Amniotic epithelial cell (primary cell): Measurements from ENCODE around the gene AHDC1.

Experiments used
- DNase-seq: peaks from one replicate; pipeline ENCODE4 v3.0.0-alpha.2; 2010; ENCODE audit warnings: low read depth

AHDC1 gene

DNA sequence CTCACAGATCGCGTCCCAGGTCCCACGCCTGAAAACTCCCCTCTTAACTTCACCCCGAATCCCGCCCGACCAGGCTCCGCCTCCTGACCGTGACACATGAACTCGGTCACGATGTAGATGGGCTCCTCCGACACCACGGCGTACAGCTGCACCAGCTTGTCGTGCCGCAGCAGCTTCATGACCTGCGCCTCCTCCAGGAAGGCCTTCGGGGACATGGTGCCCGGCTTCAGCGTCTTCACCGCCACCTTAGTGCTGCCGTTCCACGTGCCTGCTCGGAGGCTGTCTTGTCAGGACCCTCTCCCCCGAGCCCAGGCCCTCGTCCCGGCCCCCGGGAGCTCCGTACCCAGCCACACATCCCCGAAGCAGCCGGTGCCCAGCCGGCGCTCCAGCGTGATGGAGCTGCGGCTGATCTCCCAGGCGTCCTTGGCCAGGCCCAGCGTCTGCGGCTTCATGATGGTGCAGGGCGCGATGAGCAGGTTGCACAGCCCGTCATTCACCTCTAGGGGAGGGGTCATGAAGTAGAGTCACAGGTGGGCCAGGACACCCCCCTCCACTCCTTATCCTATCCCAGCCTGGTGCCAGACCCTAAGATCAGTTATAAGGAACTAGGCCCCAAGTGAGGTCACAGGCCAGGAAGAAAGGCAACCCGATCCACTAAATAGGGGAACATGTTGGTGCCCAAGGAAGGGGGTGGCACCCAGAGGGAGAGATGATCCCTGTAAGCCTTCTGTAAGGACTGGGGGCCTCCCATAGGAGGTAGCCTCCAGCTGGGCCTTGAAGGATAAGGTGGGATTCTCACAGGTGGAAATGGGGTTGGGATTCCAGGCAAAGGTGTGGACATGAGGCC, 11.6 kb upstream of the AHDC1 start:
- DNase-seq, result no peak

DNA sequence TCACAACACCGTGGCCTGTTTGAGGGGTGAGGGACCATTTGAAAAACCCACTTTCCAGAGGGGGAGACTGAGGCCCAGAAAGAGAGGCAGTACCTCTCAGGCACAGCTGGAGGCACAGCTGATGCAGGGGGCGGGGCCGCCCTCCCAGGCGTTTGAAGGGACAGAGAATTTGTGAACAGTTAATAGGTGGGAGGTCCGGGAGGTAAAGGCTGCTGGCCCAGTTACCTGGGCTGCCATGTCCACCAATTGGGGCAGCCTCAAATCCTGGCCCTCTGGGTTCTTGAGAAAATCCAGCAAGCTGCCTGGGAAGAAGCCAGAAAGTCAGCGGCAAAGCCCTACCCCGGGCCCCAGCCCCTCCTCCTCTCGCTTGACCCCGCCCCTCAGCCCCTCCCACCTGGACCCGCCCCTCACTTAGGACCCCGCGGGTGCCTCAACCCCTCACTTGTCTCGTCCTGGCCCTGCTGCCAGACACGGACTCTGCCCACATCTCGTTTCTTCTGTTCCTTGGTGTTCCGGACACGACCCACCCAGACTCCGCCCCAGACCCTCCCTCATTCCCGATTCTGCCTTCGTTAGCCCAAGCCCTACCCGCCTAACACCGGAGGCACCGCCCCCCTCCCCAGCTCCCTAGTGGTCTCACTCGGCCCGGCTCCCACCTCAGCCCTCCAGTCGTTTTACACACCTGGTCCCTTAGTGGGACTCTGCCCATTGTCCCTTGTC, 10.8 kb upstream of the AHDC1 start:
- DNase-seq, result no peak

DNA sequence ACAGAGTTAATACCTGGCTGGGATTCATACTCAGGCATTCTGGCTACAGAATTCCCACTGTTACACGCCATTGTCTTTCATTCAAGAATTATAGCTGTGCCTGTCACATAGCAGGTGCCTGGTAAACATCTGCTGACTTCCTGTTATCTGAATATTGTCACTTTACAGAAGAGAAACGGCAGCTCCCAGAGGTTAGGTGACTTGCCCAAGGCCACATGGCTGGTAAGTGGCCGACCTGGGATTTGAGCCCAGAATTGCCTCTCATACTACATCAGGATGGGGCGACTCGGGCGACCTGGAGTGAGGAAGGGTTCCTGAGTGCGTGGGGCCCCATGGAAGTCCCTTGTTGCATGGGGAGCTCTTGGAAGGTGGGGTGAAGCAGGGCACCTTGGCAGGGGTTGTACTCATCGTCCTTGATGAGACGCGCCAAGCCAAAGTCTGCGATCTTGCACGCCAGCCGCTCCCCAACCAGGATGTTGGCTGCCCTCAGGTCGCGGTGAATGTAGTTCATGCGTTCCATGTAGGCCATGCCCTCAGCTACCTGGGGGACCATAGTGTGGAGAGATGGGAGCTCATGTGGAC, 10.2 kb upstream of the AHDC1 start:
- no peak for DNase-seq

DNA sequence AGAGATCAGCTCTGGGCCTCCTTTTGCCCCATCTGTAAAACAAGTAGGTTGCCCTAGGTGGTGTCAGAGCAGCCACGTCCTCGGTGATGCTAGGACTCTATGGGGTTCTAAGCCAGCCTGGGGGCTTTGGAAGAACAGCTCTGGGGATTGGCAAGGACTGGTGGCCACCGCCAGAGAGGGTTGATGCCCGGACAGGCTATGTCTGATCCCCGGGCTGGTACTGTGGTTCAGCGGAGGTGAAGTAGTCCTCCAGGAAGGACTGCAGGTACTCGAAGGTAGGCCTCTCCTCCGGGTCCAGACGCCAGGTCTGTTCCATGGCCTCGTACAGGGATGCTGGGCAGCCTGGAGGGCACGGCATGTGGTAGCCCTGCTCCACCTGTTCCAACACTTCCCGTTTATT, 8.8 kb upstream of the AHDC1 start:
- DNase-seq, result no peak

DNA sequence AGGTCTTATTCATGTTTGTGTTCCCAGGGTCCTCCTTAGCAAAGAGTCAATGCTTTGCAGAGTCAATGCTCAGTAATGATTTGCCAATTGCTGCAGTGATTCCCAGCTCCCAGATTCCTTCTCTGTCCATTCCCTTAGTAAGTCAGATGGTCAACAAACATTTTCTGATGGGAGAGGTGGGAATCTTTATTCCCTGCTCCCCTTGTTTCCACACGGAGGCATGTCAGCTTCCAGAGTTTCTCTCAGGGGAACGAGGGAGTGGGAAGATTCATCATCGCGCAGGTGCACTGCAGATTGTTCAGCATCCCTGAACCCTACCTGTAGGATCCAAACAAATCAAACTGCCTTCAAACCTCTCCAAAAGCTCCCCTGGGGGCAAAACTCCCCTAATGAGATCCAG, 7.5 kb upstream of the AHDC1 start:
- DNase-seq, result no peak

DNA sequence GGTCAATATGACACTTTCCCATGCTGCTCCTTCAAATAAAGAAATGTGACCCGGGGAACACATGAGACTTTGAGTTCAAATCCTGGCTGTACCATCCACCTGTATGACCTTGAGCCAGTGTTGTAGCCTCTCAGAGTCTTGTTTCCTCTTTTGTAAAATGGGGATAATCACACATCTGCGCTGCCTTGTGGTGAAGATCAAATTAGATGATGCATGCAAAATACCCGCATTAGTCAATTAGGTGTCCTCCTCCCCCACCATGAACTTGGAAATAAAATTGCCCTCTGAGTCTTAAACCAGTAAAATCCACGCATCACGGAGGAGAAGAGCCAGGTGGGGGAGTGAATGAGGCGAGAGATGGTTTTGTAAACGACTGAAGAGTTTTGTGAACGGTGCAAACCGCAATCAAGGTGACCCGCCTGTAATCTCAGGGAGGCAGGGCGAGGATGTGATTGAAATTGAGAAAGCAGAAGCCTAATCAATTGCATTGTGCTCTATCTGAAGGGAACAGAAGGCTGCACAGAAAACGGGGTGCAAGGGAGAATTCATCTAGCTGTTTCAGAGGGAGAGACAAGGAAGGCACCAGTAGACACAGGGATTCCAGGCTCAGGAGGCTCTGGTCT, 5.8 kb upstream of the AHDC1 start:
- no peak for DNase-seq

DNA sequence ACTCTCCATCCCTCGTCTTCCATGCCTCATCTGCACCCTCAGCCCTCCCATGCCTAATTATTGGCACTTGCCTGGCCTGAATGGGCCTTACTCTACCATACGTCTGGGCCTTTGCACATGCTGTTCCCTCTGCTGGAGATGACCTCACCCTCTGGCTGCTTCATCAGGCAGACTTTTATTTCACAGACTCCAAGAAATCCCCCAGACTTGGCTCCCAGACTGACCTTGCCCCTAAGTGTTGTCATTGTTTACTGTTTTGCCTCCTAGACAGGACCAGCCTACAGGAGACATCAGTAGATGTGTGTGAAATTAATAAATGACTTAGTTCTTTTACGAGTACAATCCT, 5.2 kb upstream of the AHDC1 start:
- no peak for DNase-seq

DNA sequence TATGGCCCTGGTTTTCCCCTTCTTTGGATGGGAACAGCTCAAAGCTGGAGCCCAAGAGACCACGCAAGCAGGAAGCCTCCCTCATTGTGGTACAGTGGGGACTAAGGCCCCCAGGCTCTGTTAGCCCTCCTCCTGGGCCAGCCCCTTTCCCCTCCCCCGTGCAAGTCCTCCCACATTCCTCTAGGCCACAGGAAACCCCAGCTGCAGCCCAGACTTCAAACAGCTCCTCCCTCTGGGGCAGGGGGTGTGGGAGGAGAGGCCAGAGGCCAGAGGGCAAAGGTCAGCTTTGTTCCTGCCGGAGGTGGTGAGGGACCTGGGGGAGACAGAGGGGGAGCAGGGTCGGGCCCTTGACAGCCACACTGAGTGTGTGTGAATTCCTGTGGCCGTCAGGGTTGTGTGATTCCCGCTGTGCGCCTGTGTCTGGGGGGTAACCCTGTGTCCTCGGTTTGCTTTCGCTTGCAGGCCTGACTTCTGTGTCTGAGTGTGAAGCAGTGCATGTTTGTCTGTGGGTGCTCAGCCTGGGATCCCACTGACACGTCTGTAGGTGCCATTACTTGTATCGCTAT, 3.4 kb upstream of the AHDC1 start:
- peak; percentile 36 for DNase-seq

DNA sequence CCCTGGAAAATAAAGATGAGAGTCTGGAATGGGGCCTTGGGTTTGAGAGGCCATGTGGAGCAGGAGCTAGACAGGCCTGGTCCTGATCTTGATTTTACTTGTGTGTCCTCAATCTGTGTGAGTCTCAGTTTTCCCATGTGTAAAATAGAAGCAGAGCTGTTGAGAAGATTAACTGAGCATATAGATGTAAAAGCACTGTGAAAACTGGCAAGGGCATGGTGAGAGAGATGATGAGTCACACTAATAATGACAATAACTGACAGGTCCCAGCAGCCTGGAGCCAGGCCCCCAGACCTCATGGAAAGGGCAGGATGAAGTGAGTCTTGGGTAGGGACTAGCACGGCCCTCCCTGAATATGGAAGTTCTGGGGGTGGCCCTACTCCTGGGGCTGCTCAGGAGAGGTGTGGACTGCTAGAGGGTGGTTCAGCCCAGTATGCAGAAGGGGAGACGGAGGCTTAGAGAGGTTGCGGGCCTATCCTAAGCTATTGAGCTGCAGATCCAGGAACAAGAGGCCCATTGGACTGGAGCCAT, 2.8 kb upstream of the AHDC1 start:
- DNase-seq, result no peak

DNA sequence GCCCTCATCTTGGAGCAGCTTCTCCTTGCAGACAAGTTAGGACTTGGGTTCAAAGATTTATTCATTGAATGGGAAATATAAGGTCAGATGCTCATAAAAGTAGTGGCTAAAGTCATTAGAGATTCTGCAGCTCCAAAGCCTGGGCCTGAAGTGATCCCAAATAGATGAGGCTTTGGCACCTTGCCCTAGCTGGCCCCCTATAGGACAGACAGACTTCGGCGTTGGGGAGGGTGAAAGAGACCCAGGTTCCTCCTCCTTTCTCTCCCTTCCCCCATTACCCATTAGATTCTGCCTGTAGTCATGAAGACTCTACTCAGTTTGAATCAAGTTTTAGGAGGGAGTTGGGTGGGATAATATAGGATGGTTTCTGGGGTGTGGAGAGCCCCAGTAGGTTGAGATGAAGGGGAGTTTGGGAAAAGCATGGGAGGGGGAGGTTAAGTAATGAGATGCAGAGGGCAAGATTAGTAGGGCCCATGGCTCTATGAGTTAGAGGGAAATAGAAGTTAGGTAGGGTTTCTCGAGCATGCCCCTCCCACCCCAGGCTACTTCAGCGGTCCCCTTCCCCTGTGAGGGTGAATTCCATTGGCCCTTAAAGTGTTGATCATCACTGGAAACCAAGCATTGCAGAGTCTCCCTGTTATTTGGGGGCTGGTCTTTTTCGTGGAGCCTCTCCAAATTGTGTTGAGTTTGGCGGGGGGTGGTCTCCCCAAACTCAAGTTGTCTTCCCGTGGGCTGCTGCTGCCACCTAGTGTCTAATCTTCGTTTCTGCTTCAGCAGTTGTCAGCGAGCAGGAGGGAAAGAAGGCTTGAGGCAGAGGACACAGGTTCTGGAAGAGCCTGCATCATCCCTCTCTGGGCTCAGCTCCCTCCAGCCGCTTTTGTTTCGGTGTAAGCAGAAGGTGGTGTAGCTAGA, 2.1 kb upstream of the AHDC1 start:
- DNase-seq, result peak; percentile 39

DNA sequence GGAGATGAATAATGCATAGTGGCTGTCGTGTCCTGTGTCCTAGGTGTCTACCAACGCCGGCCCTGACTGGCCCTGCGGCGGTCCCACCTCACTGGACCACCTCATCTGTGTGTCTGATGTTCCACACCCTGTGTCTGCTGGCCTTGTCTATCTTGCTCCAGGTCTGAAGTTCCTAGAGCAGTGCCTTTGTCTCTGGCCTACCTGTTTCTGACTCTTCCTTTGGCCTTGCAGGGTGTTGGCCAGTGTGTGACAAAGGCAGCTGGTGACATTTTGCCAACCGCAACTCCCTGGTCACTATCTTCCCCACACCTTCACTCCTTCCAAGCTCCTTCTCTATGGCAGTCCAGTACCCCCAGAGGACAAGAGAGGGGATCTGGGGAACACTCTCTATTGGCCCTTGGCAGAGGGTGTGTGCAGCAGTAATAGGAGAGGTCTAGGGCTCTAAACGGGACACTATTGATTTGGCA, 1.4 kb upstream of the AHDC1 start:
- DNase-seq, result no peak

DNA sequence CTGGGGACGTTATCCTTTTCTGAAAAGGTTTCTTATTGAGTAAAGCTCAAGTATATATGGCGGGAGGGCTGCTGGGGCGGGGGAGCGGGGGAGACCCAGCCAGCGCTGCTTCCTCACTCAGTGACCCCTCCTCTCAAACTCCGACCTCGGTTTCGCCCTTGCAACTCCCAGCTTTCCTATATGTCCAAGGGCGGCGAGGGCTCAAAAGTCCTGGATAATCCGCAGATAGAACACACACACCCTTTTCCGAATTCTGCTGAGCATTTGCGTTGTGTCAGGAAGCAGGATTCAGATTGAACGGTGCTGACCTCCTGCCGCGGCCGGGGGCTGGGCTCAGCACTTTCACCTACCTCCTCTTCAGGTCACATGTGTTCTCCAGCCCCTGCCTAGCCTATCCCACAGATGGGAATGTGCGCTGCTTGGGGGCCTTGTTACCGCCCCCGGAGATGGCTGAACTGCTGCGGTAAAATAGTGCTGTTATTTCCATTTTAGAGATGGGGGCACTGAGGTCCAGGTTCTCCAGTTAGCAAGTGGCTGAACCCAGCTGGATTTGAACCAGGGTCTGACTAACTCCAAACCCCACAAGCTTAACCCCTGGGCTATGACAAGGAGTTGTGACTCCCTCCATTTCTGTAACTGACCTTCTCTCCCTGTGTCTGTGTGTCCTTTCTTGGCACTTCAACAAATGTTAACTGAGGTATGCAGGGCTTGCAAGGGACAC, 795 bp upstream of the AHDC1 start:
- DNase-seq, result no peak

DNA sequence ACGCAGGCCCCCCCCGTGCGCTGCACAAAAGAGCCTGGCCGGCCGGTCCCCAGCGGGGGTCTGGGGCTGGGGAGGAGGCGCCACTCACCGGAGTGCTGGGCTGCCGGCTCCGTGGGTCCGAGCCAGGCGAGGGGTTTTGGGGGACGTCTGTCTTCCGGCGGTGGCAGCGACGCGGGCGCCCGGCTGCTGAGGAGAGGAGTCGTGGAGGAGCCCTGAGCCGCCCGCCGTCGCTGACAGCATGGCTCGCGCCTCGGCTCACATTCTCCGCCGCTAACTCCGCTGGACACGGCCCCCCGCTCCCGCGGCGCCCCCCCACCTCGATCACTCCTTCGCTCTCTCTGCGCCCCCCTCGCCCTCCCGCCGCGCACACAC, 649 bp downstream of the AHDC1 start:
- no peak for DNase-seq

DNA sequence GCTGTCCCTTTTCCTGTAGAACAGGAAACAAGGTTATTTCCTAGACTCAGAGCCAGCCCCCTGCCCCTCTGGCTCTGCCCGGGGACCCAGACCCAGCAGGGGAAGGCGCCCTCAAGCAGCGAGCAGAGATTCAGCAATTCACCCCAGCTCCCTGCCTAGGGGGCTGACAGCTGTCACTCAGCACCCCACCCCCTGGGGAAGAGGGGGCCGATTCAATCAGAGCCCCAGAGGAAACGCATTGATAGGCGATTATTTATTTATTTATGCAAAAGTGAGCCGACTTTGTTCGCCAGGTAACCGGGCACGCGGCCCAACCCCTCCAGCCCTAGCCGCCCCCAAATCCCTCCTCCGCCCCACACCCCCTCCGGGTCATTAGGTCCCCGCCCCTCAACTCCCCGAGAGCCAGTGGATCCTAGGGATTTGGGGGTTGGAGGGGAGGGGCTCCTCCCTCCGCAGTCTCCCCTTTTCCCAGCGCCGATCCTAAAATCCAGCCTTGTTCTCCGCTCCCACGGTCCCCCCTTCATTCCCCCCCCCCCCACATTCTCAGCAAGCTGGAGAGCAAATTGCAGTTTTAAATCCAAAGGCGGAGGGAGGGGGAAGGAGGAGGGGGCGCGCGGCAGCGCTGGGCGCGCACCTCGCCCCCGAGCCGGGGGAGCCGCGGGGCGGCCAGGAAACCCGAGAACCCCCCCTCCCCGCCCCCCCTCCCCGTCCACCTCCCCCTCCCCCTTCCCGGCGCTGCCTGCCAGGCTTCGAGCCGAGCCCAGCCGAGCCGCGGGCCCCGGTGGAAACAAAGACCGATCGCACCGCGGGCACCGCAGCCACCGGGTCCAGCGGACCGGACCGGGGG, 1.3 kb downstream of the AHDC1 start:
- peak; percentile 32 for DNase-seq

DNA sequence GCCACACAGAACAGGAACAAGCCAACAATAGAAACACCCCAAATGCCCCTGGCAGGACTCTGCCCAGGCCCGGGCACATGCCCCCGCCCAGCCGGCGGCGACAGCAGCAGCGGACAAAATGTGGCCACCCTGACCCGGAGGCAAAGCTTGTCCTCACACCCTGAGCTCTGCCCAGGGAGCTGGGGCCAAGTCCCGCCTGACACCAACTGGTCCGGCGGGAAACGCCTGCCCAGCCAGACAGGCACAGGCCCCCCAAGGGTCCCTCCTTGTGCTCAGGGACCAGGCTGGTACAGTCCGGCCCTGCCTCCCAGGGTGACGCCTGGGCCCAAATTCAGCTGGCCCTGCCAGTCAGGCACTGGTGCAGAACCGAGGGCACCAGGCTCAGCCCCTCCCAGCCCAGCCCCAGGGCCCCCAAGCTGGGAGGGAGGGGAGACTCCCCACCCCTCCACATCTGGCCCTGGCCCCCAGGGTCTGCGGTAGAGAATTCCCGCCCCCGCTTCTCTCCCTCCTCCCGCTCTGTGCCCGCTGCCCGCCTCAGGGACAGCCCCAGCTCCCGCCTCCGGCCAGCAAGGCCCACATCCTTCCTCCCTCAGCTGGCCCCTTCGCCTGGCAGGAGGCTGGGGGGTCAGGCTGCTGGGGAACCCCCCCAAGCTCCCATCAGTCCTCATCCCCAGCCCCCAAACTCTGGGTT, 2.0 kb downstream of the AHDC1 start:
- DNase-seq, result no peak

DNA sequence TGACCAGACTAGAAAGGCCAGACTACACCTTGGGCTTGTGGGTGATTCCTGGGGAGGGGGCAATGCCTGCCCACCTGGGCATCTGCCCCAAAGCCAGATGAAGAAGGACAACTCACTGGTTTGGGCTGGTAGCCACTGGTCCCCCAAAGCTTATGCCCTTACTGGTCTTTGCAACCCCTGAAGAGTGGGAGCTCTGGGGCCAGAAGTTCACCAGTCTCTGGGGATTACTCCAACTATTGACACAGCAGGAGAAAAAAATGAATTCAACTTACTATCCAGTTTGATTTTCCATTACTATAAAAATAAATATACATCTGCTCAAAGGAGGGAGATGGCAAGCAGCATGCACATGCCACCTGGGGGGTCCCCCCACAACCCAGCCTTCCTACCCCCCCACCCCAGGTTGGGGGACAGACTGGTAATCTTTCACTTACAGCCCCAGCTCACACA, 2.6 kb downstream of the AHDC1 start:
- DNase-seq, result no peak

DNA sequence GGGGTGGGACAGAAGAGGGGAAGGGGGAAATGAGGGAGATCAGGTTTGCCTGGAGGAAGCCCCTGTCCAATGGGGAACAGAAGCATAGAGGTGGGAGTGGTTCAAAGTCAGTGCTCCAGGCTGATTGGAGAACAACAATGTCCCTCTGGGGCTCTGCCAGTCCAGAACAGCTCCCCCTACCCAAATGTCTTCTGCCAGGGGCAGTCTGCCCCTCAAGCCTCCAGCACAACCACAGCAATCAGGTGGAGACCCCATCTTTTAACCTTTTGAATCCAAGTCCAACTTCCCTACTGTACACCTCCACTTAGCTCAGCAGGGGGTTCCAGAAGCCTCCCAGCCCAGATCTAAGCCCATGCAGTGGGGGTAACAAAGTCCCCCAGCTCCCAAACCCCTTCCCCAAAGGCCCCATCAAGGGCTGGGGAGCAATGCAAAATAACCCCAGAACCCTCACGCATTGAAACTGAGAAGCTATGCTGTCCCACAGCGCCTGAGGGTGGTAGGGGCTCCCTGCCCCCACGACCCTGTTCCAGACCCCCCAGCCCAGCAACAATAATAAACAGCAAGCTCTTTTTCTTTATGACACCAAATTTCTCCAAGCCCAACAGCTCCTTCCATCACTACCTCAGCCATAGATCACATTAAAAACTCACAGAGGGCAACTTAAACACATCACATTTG, 3.3 kb downstream of the AHDC1 start:
- DNase-seq, result no peak
